ENCODE measurements around the gene RFLNA. TPM values are rescaled to one million over a fixed set of nuclear protein-coding genes. Genes with fewer than 3 reads are reported as not detected.

RFLNA gene
- total RNA-seq, 2 donors from 2014 or later, result 0.41 to 0.59 TPM

DNA sequence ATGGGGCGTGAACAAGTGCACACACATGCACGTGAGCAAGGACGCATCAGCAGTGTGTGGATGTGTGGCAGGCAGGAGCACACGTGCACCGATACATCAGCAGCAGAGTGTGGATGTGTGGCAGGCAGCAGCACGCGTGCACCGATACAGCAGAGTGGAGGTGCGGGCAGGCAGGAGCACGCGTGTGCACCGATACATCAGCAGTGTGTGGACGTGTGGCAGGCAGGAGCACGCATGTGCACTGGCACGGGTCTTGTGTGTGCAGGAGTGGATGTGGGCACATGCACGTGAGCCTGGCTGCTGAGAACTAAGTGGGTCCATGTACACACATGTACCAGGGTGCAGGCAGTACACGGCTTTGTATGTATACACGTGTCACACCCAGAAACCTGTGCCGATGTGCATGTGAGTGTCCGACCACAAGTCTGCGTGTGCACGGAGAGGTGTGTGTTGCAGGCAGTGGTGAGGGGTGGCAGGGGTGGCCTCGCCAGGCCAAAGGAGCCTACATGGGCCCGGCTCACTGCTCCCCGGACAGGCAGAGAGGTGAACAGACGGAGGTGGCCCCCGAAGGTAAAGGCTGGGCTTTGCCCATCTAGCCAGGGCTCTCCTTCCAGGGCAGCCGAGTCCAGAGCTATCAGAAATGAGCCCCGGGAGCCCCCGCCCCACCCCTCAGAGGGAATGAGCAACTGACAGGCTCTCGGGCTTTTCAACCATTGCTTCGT, 53.9 kb downstream of the RFLNA start:
- TF ChIP-seq, protein P1, sequence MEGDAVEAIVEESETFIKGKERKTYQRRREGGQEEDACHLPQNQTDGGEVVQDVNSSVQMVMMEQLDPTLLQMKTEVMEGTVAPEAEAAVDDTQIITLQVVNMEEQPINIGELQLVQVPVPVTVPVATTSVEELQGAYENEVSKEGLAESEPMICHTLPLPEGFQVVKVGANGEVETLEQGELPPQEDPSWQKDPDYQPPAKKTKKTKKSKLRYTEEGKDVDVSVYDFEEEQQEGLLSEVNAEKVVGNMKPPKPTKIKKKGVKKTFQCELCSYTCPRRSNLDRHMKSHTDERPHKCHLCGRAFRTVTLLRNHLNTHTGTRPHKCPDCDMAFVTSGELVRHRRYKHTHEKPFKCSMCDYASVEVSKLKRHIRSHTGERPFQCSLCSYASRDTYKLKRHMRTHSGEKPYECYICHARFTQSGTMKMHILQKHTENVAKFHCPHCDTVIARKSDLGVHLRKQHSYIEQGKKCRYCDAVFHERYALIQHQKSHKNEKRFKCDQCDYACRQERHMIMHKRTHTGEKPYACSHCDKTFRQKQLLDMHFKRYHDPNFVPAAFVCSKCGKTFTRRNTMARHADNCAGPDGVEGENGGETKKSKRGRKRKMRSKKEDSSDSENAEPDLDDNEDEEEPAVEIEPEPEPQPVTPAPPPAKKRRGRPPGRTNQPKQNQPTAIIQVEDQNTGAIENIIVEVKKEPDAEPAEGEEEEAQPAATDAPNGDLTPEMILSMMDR (IDR thresholded peaks at IDR 0.05), result no peak
- no peaks in the 10 kb centered on the region for H3K9me3 ChIP-seq
- H3K27ac ChIP-seq, result no peak overlapping the region
- peaks cover 0 to 10% of the 10 kb centered on the region in 2 donors for H3K4me1 ChIP-seq
- H3K27me3 ChIP-seq, result no peaks in the 10 kb centered on the region
- peaks cover 100% of the 10 kb centered on the region for H3K36me3 ChIP-seq
- no peak overlapping the region for H3K4me3 ChIP-seq
- no peak for DNase-seq (ENCODE audit: low spot score)

DNA sequence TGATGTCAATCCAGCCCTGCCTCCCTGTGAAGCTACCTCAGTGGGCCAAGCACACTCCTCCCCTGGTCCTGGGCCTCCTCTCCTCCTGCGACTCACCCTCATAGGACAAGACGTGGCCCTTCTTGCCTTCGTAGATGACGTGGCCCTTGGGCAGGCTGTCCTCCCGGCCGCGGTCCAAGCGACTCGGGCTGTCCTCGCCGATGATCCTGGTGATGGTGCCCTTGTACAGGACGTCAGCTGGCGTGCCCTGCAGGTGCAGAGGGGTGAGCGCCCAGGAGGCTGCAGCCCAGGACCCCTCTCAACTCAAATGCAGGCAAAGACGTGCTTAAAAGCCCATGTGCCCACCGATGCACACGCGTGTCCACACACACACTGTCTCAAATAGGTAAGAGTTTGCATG, 55.6 kb downstream of the RFLNA start:
- Histone ChIP-seq H3K9me3 (no peaks in the 10 kb centered on the region), H3K27me3 (no peaks in the 10 kb centered on the region), H3K4me3 (no peak overlapping the region), H3K27ac (no peak overlapping the region), H3K36me3 (peaks cover 100% of the 10 kb centered on the region), H3K4me1 (peaks cover 0 to 10% of the 10 kb centered on the region in 2 donors)
- no peak for DNase-seq (ENCODE audit: low spot score)
- TF ChIP-seq, protein P1 (IDR thresholded peaks at IDR 0.05), result no peak

DNA sequence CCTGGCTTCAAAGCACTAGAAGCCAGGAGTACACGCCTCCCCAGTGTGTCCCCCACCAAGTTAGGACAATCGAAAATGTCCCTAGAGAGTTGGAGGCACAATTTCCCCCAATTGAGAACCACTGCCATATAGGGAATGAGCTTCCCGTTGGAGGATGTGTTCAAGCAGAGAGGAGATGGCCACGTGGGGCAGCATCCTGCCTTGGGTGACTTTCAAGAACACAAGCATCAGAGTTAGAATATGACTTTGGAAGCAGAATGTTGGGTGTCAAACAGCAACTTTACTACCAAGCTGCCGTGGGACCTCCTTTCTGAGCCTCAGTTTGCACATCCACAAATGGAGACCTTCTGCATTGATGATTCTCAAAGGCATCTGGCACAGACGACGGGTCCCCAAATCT, 56.5 kb downstream of the RFLNA start:
- H3K36me3 ChIP-seq, result peaks cover 100% of the 10 kb centered on the region
- TF ChIP-seq, protein P1 (IDR thresholded peaks at IDR 0.05), result no peak

DNA sequence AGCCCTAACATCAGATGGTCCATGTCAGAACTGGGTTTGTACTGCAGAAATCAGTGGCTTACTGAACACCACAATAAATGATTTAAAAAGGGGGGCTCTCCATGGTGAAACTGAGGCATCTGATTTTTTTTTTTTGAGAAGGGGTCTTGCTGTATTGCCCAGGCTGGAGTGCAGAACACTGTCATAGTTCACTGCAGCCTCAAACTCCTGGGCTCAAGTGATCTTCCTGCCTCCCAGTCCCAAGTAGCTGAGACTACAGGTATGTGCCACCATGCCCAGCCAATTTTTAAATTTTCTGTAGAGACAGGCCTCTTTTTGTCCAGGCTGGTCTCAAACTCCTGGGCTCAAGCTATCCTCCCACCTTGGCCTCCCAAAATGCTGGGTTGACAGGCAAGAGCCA, 57.4 kb downstream of the RFLNA start:
- Histone ChIP-seq H3K36me3 (peaks cover 100% of the 10 kb centered on the region), H3K9me3 (no peaks in the 10 kb centered on the region), H3K27me3 (no peaks in the 10 kb centered on the region), H3K27ac (no peak overlapping the region), H3K4me3 (no peak overlapping the region), H3K4me1 (peaks cover 0 to 10% of the 10 kb centered on the region in 2 donors)
- TF ChIP-seq, protein P1 (IDR thresholded peaks at IDR 0.05), result no peak
- no peak for DNase-seq (ENCODE audit: low spot score)

More for the DNA sequence above, 56.5 kb downstream of the RFLNA start:
- Histone ChIP-seq H3K4me1 (peaks cover 0 to 10% of the 10 kb centered on the region in 2 donors), H3K9me3 (no peaks in the 10 kb centered on the region), H3K27ac (no peak overlapping the region), H3K4me3 (no peak overlapping the region), H3K27me3 (no peaks in the 10 kb centered on the region)
- DNase-seq (ENCODE audit: low spot score), result no peak

DNA sequence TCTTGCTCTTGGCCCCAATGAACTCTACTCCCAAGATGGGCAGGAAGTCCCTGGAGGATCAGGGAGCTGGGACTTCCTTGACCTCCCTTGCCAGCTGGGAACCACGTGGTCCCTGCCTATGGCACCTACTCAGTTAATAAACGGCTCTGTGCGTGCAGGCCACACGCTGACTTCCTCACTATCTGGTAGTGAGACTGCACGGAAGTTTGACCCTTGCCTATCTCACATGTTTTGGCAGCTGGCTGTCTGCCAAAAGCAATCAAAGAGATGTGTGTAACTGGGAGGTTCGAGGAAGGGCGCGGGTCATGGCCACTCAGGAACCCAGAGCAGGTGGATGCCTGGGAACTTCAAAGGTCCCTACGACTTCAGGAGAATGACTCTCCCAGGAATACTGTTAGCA, 57.9 kb downstream of the RFLNA start:
- Histone ChIP-seq H3K27ac (peak overlapping the region in 1 of 2 donors; percentile 43), H3K4me1 (peaks cover 0 to 10% of the 10 kb centered on the region in 2 donors), H3K27me3 (no peaks in the 10 kb centered on the region), H3K9me3 (no peaks in the 10 kb centered on the region), H3K4me3 (no peak overlapping the region), H3K36me3 (peaks cover 100% of the 10 kb centered on the region)
- no peak for DNase-seq (ENCODE audit: low spot score)
- TF ChIP-seq, protein P1 (IDR thresholded peaks at IDR 0.05), result no peak

DNA sequence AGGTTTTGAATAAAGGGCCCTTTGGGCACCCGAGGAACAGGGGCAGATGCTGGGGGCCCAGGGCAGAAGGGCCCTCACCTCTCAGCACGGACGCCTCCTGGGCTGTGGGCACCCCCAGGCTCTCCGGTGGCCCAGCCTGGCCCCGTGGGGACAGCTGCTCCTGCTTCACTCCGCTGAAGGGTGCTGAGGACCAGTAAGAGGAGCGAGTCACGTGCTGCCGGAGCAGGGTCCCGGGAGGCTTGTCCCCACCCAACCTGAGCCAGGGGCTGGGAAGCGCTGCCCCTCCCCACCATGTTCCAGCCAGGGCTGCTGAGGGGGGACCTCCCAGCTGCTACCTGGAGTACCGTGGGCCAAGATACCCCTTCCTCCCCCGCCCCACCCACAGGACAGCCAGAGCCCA, 59.5 kb downstream of the RFLNA start:
- DNase-seq (ENCODE audit: low spot score), result no peak
- TF ChIP-seq, protein P1 (IDR thresholded peaks at IDR 0.05), result no peak
- peaks cover 98% of the 10 kb centered on the region for H3K36me3 ChIP-seq
- no peak overlapping the region for H3K27ac ChIP-seq
- peaks cover 0 to 19% of the 10 kb centered on the region in 2 donors for H3K4me1 ChIP-seq
- no peaks in the 10 kb centered on the region for H3K27me3 ChIP-seq
- no peaks in the 10 kb centered on the region for H3K9me3 ChIP-seq
- no peak overlapping the region for H3K4me3 ChIP-seq

Measured in right atrium auricular region (tissue), 2 donors.